Measurements from ENCODE around the gene TMTC1.

The TMTC1 gene

DNA sequence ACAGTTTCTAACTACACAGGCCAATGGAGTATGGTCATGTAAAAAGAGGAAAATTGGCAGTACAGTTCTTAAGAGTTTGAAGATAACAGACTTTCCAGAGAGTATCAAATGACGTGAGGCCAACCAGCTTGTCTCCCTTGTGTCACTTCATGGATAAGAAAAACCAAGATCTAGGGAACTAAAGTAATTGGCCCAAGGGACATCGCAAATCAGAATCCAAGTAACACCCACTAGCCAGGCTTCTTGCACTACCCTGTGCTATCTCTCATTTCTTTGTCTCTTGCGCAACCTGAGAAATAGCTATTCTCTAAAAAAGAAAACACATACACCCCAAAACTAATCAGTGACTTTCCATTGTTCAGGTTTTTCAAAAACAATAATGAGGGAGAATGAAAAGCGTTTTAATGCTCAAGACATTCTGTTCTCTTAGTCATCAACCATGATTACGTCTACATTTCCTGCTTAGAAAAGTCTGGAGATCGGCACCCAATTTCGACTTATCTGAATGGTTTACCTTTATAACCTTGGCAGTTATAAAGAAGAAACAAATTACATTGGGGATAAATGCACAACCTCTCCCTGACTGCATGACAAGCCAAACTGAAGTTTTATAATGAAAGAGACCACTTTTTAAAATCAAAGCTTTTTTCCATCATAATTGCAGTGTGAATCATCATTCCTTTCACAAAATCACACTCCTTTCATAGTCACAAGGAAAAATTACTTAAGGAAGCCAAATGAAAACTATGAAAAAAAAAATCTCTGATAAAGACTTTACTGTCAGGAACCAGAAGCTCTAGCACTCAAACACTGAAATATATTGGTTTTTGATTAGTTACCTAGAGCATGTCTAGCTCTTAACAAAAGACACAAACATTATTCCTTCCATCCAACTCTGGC is 42.1 kb downstream of the TMTC1 start:
- FAIRE-seq (no peak), DNase-seq (ENCODE audit: low spot score) (peak; percentile 39)

- FAIRE-seq = no peak
These were observed 44.3 kb downstream of the TMTC1 start for GRCh38 chr12:29739279-29739991.

GRCh38 chr12:29738365-29738764 is 45.4 kb downstream of the TMTC1 start:
- DNase-seq (ENCODE audit: low spot score) (no peak), FAIRE-seq (no peak)

More at GRCh38 chr12:29739279-29739991, 44.3 kb downstream of the TMTC1 start:
- no peak for DNase-seq (ENCODE audit: low spot score)

DNA sequence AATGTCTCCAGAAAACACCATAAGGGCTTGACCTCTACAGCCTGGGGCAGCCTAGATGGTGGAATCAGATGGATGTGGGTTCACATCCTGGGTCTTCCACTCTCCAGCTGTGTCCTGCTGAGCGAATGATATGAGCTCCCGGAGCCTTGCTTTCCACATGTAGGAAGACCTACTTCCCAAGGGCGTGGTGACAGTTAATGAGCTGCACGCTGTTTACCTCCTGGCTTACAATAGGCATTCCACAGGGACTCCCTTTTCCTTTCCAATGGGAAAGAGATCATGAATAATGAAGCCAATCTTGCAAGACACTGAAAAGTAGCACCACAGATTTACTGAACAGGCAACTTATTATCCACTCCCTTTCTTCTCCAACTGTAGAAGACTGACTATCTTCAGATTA is 46.1 kb downstream of the TMTC1 start:
- FAIRE-seq = no peak

DNA sequence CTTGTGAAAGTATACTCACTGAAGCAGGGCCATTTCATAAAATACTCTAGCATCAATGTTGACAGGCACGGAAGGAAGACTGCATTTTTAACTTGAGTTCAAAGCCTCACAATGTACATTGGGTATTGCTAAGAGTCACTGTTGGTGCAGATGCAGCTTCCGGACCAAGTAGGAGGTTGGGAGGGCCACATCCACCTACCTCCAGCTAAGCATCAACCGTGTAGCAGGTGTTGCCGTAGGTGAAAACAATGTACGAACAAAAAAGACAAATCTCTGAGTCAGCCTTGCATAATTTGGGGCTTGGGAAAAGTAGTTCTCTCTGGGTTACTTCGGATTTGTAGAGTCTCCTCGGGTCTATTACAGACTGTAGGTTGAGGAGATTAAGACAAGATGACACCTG is 48.1 kb downstream of the TMTC1 start:
- FAIRE-seq = no peak
- DNase-seq (ENCODE audit: low spot score) = no peak

More for the DNA sequence above, 46.1 kb downstream of the TMTC1 start:
- DNase-seq (ENCODE audit: low spot score) = no peak

DNA sequence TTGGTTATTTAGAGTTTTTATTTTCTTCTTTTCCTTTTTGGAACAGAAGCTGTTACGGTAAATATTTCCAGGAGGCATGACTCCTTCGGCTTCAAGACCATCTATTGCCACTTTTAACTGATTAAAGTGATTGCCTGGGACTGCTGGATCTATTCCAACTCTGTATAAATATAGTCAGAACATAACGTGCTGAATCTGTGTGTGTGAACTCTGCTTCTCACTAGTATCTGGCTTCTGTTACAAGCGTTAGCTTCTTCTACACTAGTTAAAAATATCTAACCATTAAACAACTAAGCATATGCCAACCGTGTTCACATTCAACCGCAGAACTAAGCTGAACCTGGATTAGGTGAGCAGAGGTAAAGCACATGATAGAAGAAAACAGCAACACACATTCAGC is 49.0 kb downstream of the TMTC1 start:
- DNase-seq (ENCODE audit: low spot score) (no peak), FAIRE-seq (no peak)

GRCh38 chr12:29734305-29734704 is 49.4 kb downstream of the TMTC1 start:
- FAIRE-seq = peak; percentile 30
- DNase-seq (ENCODE audit: low spot score) = no peak

GRCh38 chr12:29733501-29733900 is 50.2 kb downstream of the TMTC1 start:
- no peak for FAIRE-seq

DNA sequence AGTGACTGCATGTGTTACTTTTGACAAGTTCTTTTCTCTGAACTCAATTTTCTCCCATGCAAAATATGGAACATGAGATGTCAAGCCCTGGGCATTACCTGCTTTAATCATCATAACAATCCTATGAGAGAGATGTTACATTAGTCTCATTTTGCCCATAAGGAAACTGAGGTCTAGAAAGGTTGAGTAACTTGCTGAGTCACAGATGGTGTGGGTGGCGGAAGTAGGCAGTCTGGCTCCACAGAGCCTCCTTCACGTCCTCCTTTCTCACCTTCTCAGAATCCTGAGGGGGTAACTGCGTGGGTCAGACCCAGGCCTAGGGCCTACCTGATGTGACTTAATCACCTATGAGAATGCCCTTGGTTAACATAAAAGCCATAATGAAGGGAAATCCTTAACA is 50.7 kb downstream of the TMTC1 start:
- DNase-seq (ENCODE audit: low spot score) = no peak
- FAIRE-seq = no peak

More at GRCh38 chr12:29733501-29733900, 50.2 kb downstream of the TMTC1 start:
- no peak for DNase-seq (ENCODE audit: low spot score)

DNA sequence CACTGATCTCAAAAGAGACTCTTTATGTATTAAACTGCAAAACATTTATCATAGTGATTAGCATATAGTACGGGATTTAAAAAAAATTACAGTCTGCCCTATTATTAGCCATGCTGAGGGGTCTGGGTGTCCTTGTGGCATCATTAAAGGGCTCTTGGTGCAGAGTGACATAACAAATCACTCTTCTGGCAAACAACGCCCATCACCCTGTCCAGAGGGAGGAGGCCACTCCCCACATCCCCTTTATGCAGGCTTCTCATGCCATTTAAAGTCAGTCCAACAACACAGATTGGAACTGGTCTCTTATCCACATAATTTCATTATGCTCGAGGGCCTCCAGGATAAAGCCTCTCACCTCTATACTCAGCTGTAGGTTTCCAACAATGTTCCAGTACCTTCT is 51.1 kb downstream of the TMTC1 start:
- DNase-seq (ENCODE audit: low spot score) = no peak
- FAIRE-seq = no peak

GRCh38 chr12:29732191-29732590 is 51.6 kb downstream of the TMTC1 start:
- FAIRE-seq = no peak
- no peak for DNase-seq (ENCODE audit: low spot score)

- DNase-seq (ENCODE audit: low spot score) = no peak
- FAIRE-seq = no peak
These were observed 52.2 kb downstream of the TMTC1 start for GRCh38 chr12:29731591-29731990.

DNA sequence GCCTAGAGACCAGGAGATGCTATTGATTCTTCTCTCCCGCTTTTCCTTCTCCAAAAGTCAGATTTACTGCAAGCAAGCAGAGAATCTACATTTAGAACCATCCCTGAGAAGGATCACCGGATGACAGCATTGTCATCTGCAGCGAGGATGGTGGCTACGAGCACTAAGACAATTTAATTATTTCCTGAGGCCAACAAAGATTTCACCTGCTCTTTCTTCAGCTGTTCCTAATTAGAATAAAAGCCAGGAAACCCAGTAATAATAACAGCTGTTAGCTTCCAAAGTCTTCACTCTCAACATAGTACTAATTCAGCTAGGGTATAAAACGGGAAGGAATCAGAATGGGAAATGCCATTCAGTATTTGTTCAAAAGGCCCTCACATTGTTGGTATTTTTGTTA is 53.3 kb downstream of the TMTC1 start:
- FAIRE-seq (no peak), DNase-seq (ENCODE audit: low spot score) (no peak)

DNA sequence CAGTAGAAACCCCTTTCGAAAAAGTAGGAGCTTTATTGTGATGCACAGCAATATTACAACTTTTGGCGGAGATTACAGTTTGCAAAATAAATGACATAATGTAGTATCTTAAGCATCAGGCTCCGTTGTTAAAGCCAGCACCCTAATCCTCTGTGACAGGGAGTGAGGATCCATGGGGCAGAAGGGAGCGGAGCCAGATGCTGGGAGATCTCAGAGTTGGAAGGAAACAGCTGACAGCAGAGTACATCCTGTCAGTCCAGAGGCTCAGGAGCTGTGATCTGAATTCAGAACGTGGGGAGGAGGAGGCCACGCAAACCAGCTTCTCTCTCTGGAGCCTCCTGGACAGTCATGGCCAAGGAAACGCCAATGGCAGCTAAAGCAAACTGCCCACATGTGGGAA is 55.7 kb downstream of the TMTC1 start:
- DNase-seq (ENCODE audit: low spot score) (no peak), FAIRE-seq (no peak)

DNA sequence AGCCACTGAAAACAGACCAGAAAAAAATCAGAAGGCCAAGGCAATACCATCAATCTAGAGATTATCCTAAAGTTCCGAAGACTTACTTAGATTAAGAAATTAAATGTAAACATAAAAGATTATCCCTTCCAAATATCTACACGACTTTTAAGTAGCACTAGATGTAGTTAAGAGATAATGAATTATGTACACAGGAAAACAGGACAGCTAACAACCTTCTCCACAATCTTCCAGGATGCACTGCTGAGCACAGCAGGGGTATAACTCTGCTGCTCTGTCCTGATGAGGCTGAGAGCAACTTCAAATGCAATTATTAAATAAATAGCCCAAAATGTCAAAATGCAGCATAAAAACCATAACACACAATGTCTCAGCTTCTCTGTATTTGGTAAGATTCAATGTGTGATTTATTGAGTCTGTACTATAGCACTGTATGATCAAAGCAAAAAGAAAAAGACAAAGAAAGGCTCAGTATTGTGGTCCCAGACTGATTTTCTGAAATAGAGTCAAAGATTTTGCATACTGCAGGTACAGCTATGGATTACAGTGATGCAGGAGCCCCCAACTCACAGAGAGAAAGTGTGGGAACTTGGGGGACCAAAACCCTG is 56.9 kb downstream of the TMTC1 start:
- FAIRE-seq = no peak
- DNase-seq (ENCODE audit: low spot score) = no peak

GRCh38 chr12:29726321-29726692 is 57.4 kb downstream of the TMTC1 start:
- FAIRE-seq = no peak
- DNase-seq (ENCODE audit: low spot score) = no peak

DNA sequence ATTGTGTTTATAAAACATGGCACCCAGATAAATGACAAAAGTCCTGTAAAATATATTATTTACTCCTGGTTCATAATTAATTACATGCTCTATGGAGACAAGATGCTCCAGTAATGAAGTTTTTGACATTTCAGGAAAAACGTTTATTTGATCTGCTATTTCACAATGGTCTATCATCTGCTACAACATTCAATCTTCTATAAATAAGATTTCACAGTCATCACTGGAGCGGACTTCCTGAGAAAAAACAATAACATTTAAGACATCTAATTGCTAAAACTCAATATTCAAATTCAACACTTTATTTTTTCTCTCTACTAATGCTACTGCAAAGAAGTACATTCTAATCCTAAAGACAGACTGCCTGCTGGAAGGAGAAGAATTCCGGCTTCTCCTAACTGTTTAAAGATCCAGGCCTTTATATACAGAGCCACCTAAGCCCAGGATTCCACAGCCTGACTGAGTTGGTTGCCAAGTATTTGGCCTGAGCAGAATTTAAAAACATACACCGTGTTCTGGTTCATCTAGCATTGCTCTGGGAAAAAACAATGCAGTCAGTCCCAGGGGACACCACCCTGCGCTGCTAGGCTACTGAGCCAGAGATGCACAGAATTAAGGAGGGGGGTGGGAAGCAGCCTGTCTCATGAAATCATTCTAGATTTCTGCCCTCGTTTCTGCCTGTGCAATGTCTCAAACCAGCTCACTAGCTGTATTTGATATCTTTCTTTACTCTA is 58.0 kb downstream of the TMTC1 start:
- no peak for FAIRE-seq
- no peak for DNase-seq (ENCODE audit: low spot score)

GRCh38 chr12:29722164-29722563 is 61.6 kb downstream of the TMTC1 start:
- FAIRE-seq = no peak
- no peak for DNase-seq (ENCODE audit: low spot score)

DNA sequence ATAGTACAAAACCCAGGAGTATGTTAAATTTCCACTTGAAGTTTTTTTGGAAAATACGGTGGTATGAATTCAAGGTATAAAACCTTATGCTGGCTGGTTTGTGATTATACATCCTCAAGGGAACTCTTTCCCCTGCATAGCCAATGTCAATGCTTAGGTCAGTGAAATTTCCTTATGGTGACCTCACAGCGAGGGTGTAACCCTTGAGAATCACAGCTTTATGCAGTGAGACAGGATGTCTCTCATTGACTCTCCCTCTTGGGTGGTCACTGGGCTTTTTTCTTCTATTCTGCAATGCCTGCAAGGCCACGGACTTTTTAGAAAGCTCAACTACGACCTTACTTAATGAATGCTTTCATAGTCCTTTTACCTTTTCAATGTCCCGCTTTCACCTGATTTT is 64.4 kb downstream of the TMTC1 start:
- FAIRE-seq (no peak), DNase-seq (ENCODE audit: low spot score) (no peak)

GRCh38 chr12:29717540-29718100 is 66.1 kb downstream of the TMTC1 start:
- FAIRE-seq (no peak), DNase-seq (ENCODE audit: low spot score) (no peak)

DNA sequence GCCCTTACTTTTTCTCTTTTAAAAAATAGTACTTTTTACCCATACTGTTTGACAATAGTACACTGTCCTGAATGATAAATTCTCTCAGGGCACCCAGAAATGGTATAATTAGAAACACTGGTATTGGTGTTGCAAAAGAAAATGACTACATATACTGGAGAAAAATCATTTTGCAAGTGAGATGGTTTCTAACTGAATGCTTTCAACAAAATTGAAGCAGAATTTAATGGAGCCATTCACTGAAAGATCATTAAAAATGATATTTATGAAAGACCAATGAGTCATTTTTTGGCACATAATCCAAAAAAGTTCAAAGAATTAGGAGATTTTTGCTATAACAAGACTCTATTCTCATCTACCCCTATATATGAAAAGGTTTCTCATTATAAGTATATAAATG is 68.8 kb downstream of the TMTC1 start:
- FAIRE-seq = no peak
- no peak for DNase-seq (ENCODE audit: low spot score)
